Measurements from ENCODE around the gene FAF1.

Gene FAF1

DNA sequence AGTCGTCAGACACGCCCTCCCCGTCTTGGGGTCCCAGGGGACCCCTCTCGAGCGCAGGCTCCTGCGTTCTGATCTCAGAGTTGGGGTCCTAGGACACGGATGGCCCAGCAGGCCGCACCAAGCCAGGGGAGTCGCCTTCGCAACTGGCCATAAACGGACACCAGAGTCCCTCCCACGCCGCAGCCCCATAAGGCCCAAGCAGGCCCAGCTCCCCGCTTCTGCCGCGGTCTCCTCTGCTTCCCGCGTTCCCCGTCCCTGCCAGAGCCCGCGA is 537.5 kb downstream of the FAF1 start:
- DNase-seq: no peak

DNA sequence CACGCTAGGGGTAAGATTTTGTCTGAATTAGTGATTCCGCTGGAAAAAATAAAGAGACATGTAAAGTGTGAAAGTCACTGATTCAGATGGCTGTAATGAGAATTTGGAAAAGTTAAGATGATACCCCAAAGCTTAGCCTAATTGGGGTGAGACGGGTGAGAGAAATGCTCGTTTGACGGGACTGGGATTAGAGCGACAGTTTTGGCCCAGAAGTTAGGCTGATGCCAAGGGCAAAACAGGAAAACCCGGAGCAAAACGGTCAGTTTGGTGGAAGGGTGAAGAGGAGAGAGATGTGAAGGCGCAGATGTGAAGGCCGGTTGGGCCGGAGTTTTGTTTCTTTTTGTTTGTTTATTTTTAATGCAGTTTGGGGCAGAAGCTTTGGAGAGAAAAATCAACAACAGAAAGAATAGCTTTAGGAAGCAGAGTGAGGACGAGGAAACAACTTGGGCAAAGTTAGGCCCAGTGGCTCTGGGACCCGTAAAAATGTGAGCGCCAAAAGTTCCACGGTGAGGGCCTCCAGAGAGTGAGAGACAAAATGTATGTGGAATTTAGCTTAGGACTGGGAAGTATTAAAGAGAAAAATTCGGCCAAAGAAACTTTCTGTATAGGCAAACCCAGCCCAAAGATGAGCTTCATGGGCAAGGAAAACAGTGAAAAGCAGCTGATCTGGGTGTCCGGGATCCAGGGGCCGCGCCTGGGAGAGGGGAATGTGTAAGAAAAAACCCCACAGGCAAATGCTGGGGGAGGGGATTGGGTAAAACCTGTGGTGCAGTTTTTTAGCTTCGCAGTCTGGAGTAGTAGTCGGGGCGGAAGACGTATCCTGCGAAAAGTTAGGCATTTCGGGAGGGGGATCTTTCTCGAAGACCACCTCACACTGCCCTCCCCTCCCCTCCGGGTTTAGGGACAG is 538.0 kb downstream of the FAF1 start:
- DNase-seq: no peak

DNA sequence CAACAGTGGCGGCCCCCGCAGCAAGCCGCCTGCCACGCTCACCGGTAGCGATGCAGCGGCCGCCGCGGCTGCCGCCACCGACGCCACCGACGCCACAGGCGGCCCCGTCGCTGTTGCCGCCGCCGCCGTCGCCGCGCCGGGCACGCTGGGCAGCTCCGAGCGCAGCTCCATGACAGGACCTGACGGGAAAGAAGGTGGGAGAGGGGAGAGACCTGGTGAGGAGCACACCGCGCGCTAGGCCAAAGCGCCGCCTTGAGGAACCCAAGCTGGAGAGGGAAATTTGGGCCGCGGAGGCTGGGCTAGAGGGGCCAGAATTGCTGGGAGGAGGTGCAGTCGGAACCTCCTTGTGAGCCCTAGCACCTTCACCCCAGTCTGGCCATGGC is 538.7 kb downstream of the FAF1 start:
- DNase-seq: no peak

DNA sequence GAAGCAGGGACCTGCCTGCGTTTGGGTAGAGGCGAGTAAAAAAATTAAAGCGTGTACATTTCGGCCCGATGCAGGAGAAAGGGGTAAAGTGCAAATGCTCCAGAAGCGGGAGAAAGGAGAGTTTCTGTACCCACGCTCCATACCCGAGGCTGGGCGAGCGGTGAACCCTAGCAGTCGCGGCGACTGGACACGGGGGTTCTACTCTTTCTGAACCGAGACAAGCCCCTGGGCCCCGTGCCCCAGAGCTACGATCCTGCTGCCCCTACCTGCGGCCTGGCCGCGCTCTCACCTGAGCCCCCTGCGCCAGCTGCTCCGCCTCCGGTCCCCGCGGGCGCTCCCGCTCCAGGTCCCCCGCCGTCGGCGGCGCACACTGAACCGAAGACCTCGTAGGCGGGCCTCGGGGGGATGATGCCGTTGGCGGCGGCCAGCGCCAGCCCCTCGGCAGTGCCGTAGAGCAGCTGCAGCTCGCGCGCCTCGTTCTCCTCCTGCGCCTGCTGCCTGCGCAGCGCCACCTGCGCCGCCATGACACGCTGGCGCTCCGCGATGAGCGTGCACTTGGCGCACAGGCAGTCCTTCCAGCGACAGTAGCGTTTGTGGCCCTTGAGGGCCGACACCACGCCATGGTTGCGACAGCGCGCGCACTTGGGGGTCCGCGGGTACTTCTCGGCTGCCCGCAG is 539.2 kb downstream of the FAF1 start:
- peak; percentile 25 for DNase-seq

DNA sequence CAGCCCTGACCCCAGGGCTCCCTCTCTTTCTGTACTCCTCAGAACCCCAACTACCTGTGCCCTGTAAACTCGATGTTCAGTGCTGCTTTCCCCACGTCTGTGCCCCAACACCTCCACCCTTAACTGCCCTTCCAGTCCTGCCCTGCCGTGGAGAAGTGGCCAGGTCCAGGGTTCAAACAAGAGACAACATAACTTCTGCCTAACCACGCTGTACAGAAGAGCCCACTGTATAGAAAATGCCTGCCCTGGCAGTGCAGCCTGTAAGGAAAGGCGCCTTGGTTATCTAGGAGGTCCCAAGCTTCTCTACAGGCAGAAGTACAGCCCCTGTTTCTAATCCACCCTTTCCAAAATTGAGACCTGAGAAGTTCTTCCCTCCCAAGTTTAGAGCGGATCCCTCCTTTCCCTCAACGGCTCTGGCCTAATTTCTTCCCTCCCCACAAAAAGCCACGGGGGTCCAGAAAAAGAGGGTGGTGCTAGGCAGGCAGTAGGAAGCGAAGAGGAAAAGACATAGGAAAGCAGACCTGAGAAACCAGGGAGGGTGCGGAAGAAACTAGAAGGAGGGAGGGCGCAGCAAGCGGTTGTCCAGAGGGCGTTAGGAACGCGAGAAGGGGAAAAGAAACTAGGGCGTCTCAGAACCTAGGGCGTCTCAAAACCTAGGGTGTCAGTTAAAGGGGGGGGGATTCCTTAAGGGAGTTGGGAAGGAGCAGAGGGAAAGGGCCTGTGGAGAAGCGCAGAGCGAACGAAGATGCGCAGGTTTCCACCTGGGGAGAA is 540.0 kb downstream of the FAF1 start:
- no peak for DNase-seq

DNA sequence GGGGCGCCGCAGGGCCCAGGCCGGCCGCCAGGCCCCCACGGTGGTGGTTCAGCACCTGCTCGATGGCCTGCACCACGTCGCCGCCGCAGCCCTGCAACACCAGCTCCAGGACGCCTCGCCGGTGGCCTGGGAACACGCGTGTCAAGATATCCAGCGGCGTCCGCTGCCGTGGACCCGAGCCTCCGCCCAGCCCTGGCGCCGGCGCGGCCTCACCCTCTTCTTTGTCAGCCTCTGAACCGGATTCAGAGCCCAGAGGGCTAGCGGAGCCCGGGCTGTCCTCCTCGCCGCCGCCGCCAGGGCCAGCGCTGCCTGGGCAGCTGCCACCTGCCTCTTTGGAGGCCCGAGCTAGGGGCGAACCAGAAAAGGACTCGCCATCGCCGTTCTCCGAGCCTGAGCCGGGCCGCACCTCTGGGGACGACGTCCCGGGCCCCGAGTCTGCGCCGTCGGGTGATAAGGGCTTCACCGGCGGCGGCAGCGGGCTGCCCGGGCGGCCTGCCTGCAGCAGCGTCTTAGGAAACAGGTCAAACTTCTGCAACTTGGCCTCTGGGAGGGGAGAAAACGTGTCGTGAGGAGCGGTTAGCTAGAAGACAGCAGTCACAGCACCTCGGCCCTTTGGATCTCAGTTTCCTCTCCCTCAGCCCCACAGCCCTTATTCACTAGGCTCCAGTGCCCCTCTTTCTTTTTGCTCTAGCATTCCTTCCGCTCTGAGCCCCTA is 540.7 kb downstream of the FAF1 start:
- DNase-seq: peak; percentile 28

DNA sequence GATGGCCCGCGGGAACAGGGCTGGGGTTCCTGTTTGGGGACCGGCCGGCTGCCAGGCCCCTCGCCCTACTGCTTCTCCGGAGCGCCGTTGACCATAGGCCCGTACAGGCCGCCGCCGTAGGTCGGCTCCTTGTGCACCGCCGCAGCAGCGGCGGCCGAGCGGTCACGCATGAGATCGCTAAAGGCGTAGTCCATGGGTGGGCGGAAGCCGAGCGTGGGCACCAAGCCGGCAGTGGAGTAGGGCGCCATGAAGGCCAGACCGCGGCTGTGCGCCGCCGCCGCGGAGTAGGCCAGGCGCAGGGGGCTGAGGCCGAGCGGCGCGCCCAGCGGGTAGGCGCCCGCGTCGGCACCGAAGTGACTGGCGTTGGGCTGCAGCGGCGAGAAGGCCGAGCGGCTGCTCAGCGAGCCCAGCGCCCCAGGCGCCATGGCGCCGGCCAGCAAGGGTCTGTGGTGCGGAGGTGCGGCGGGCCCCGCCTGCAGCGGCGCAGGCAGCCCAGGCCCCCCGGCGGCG is 541.4 kb downstream of the FAF1 start:
- DNase-seq: no peak

DNA sequence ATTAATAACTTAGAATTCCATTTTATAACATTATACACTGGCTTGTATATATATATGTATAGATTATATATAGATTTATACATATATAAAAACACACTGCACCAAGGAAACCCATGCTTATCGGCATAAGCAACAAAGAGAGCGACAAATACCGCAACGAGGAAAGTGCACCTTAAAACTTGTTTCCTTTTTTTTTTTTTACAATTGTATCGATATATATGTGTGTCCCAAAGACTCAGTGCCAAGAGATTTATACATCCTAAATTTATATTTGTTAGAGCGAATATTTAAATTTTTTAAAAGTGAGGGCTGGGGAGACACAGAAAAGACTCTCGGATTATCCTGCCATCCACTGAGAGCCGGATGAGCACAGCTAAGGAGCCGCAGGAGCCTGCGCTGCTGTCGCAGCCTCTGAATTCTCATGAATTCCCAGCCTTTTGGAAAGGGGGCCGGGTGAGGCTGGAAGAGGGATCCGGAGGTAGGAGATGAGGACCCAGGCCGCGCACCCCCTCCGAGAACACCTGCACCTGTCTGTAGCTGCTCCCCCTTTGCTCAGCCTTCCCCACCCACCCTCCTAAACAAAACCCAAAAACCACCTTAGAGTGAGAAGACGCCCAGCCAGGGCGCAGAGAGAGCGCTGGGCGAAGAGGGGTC is 542.0 kb downstream of the FAF1 start:
- no peak for DNase-seq

DNA sequence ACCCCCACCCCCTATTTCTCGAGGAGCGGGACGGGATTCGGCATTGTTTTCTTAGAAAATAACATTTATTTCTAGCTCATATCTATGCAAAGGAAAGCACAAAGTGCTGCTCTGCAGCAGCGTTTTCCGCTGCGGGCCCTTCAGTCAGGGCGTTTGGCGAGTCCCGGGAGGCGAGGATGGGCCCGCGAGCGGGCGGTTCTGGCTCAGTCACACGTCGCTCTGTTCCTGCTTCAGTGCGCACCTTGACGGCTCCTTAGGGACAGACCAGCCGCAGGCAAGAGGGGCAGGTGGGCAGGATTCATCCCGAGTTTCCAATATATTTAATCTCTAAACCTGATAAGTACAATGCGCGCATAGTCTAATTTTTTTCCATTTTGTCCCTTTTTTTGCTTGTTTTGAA is 542.6 kb downstream of the FAF1 start:
- no peak for DNase-seq

DNA sequence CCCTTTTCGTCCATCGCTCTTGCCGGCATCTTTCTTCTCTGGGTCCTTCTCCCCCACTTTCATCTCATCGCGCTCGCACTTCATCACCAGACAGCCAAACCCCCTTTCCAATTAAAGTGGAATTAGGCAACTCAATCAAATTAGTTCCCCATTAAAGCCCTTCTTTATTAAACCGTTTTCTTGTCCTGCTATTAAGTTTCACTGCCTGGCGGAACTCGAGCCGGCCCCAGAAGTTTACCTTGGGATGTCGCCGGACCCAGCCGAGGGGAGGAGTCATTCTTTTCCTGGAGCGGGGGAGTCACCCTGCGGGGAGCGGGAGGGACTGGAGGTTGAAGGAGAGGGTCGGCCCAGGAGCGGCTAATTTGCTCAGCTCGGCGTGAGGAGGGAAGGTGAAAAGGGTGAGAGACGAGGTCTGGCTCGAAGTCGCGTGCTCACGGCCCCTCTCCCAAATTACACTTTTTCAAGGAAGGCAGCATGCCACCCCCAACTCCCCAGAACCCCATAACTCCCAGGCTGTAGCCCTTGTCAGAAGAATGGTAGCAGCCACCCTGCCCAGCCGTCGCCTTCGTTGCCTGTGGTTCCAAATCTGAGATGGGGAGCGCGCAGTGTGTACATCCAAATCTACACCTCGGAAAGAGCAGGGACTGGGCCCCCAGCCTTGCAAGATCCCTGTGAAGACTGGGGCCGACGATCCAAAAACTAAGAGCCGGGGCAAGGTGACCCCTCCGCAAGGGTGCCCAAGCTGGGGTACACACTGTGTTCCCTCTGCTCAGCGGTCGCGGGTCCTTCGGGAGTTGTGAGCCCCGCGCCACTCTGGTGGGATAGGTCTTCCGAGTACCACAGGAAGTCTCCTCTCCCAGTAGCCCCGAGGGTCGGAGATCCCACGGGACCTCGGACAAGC is 543.3 kb downstream of the FAF1 start:
- DNase-seq: no peak

DNA sequence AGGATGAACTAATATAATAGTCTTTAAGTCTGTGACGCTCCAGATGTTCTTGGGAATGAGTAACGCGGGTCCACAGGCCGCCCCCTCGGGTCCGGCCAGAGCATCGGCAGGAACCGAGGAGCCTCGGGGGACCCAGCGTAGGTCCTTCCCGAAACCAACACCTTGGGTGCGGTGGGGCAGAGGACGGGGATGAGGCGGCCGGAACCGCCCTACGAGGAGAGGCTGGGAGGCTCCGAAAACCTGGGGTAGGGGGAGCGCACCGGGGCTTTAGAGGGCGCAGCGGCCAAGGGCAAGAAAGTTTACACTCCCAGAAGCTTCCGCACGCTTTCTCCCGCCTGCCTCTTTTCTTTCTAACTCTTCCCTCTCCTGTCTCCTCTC is 543.9 kb downstream of the FAF1 start:
- no peak for DNase-seq

DNA sequence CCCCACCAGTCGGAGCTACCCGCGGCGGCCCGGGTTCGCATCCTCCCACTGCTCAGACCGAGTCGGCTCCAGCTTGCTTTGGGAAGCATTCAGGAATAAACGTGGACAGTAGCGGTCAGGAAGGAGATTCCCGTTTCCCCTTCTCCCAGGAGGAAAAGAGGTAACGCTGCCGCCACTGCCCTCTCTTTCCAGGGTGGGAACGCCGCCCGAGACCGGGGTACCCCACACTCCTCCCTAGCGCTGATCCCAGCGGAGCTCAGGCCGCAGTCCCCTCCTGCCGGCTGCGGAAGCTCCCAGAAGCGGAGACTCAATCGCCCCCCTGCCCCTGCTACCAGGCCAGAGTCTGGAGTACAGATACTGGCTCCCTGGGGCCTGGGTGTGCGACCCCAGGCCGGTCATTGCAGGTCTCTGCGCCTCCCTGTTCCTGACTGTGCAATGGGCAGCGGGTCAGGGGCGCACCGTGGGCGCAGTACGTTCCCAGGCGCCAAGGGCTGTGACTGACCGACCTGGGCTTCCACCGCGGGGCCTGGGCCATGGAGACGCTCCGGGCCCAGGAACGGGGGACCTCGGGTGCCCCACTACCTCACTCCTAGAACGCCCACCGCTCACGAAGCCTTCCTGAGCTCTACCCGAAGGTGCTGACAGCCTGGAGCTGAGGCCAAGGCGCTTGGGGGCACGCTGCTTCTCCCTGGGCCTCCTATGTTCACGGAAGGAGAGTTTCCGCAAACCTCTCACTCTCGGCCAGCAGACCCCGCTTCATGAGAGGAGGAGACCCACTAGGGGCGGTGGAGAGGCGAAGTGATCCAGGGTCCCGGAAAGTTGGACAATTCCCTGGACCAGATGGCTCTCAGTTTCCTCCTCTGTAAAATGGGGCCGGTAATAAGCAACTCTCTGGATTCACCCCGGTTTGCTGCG is 544.6 kb downstream of the FAF1 start:
- no peak for DNase-seq

DNA sequence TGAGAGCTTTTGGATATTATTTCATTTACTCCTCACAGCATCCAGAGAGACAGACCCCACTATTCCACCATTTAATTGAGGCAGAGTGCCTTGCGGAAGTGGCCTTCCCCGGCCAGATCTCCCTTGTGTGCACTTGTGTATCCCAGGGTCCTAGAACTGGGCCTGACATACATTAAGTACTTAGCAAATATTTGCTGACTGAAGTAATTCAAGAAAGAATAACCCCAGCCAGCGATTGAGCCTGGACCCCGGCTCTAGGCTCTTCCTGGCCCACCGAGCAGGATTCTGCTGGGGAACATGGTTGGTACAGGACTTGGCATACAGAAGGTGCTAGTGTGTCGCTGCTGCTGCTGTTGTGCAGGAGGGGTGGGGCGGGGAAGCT is 545.2 kb downstream of the FAF1 start:
- DNase-seq: no peak

DNA sequence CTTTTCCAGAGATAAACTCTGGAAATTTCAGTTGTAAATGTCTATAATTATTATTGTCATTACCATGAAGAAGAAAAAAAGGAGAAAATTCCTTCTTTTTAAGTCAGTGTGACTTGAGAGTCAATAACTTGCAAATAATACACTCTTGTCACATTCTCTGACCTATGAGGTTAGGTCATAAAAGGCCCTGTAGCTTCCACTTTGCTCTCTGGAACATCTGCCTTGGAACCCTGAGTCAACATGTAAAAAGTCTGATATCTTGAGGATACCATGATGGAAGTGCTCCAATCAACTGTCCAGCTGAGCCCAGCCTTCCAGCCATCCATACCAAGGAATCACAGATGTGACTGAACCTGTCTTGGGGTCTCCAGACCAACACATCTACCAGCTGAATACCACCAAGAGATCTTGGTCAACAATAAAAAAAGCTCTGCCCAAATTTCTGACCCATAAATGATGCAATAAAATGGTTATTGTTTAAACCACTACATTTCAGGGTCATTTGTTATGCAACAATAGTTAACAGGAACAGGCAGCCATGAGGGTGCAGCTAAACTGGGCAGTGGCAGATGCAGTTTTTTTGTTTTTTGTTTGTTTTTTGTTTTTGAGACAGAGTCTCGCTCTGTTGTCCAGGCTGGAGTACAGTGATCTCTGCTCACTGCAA is 547.1 kb downstream of the FAF1 start:
- DNase-seq: no peak

DNA sequence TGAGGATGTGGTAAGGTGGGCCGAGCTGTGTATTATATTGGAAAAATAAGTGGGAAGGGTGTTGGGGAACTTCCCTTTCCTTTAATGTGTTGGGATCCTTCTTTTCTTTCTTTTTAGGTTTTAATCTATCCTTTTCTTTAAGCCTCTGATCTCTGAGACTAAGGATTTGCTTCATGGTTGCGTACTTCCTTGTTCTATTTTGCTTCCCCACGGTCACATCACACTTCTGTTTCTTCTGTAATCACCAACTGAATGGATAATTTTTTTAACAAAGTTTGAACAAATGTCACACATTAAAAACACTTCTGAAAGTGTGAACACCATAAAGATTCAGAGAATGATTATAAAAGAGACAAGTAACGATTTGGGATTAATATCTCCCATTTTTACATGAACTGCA is 554.3 kb downstream of the FAF1 start:
- no peak for DNase-seq

DNA sequence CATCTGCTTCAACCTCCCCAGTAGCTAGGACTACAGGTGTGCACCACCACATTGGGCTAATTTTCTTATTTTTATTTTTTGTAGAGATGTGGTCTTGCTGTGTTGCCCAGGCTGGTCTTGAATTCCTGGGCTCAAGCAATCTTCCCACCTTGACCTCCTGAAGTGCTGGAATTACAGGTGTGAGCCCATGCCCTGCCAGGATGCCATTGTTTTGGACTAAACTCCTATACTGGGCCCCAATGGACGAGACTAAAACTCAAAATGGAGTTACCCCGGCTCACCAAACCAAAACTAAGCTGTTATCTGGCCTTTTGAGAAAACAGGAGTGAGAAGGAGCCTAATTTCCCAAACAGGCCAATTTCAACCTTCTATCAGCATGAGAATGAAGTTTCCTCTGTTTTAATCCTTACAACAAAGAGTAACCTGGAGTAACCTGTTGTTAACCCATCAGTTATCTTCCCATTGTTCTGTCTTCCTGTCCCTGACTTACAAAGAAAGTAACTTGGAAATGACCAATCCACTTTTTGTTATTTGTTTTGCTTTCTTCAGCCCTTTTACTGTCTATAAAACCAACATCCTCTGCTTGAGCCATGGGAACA is 566.4 kb downstream of the FAF1 start:
- DNase-seq: no peak

Data from hematopoietic multipotent progenitor cell treated with erythropoietin and hydrocortisone succinate and interleukin-3 and kit ligand, for 6 days (in vitro differentiated cells).